ENCODE measurements around the gene DCDC2.

DCDC2 gene

DNA sequence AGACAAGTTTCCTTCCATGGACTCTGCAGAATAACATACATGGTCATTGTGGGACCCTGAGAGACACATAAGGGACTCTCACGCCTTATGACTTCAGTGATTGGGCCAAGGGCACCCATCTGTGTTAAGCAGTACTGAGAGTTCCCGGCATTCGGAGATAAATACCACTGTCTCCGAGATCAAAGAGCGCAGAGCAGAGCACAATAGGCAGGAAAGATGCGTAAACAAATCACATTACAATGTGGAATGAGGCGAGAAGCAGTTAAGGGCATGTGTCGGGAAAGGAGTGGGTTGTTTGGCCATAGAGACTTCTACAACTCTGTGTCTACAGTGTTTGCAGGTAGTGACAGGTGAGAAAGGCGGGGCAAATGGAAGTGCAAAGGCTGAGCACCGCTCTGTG lies 174.3 kb downstream of the DCDC2 start:
- H2BK120ac ChIP-seq (ENCODE audit: low read depth, low read length) = no peak overlapping the region
- H3K9ac ChIP-seq (ENCODE audit: low read depth, low read length, poor library complexity) = no peak overlapping the region
- no peak overlapping the region for H4K8ac ChIP-seq (ENCODE audit: low read depth, low read length)
- no peak overlapping the region for H3K18ac ChIP-seq (ENCODE audit: low read length)
- H3K27me3 ChIP-seq (ENCODE audit: control insufficient read depth in 3 of 3, insufficient read depth in 3 of 3, low read depth in 1 of 3, low read length in 3 of 3) = no peaks in the 10 kb centered on the region
- no peak overlapping the region for H2BK15ac ChIP-seq (ENCODE audit: low read length)
- no peak overlapping the region for H2AK5ac ChIP-seq (ENCODE audit: low read depth, low read length)
- no peak overlapping the region for H3K4ac ChIP-seq (ENCODE audit: low read length)
- H2BK12ac ChIP-seq (ENCODE audit: low read length) = no peak overlapping the region
- H4K91ac ChIP-seq (ENCODE audit: low read depth, low read length, poor library complexity) = no peak overlapping the region
- H3K14ac ChIP-seq (ENCODE audit: low read length) = no peak overlapping the region
- no peak for DNase-seq (ENCODE audit: low spot score)
- H3K4me2 ChIP-seq (ENCODE audit: insufficient read depth, low read length, poor library complexity, severe bottlenecking) = no peak overlapping the region
- H2BK5ac ChIP-seq (ENCODE audit: low read length) = no peak overlapping the region
- H3K4me3 ChIP-seq (ENCODE audit: low read length in 2 of 2) = no peak overlapping the region
- no CpG with 5 or more reads among the region's 10 CpGs for WGBS, 2 donors (ENCODE audit: extremely low coverage in 2 of 2, insufficient read length in 2 of 2, insufficient replicate concordance in 1 of 2)
- H3K23ac ChIP-seq (ENCODE audit: low read depth, low read length, poor library complexity) = no peak overlapping the region
- no peaks in the 10 kb centered on the region for H3K4me1 ChIP-seq (ENCODE audit: control insufficient read depth in 2 of 2, insufficient read depth in 1 of 2, low read depth in 1 of 2, low read length in 2 of 2)
- no peak overlapping the region for H2AFZ ChIP-seq (ENCODE audit: low read length)
- no peaks in the 10 kb centered on the region for H3K79me1 ChIP-seq (ENCODE audit: low read depth, low read length)
- H3K27ac ChIP-seq (replicated peaks; ENCODE audit: low read length) = no peak overlapping the region
- H3K9me3 ChIP-seq (replicated peaks in 1 of 2; ENCODE audit: control insufficient read depth in 2 of 2, insufficient read depth in 1 of 2, low read depth in 1 of 2, low read length in 2 of 2) = peaks cover 0 to 4% of the 10 kb centered on the region in 2 donors
- no peaks in the 10 kb centered on the region for H3K36me3 ChIP-seq (replicated peaks in 1 of 2; ENCODE audit: control insufficient read depth in 2 of 2, insufficient read depth in 2 of 2, low read length in 2 of 2)

DNA sequence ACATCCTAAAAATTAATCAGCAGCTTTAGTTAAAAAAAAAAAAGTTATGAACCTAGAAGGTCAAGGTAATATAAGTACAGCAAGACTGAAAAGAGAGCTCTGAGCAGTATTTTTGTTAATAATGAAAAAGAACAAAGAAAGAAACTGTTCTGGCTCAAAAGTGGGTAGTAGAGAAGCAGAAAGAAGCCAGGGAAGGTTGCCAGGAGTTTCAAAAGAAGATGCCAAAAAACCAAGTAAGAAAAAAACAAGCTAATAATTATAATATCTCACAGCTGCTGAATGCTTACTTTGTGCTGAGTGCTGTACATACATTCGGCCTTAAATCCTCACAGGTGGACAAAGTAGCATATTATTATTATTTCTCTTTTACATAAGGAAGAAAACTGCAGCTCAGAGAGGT lies 200.0 kb downstream of the DCDC2 start:
- H3K4me2 ChIP-seq (ENCODE audit: insufficient read depth, low read length, poor library complexity, severe bottlenecking) = no peak overlapping the region

DNA sequence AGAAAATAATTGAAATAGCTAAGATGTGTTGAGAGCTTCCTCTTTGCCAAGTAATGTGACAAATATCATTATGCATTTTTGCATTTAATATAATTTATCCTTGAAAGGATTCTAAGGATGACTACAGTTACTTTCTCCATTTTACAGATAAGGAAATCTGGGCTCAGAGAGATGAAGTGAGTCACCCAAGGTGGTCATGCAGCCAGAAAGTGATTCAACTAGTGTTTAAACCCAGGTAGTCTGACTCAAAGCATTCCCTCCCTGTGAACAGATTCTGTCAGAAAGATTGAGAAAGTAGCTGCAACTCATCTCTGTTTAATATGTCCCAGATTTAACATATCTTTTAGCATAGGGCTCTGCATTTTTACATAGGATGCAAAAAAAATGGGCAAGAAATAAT lies 203.7 kb downstream of the DCDC2 start:
- no peak overlapping the region for H2BK120ac ChIP-seq (ENCODE audit: low read depth, low read length)
- H3K14ac ChIP-seq (ENCODE audit: low read length) = no peak overlapping the region
- no peak overlapping the region for H3K27ac ChIP-seq (replicated peaks; ENCODE audit: low read length)
- H2AFZ ChIP-seq (ENCODE audit: low read length) = no peak overlapping the region
- no peaks in the 10 kb centered on the region for H3K36me3 ChIP-seq (replicated peaks in 1 of 2; ENCODE audit: control insufficient read depth in 2 of 2, insufficient read depth in 2 of 2, low read length in 2 of 2)
- H3K4me3 ChIP-seq (ENCODE audit: low read length in 2 of 2) = no peak overlapping the region
- no peaks in the 10 kb centered on the region for H3K79me1 ChIP-seq (ENCODE audit: low read depth, low read length)
- no peak overlapping the region for H3K9ac ChIP-seq (ENCODE audit: low read depth, low read length, poor library complexity)
- H2BK5ac ChIP-seq (ENCODE audit: low read length) = no peak overlapping the region
- no peaks in the 10 kb centered on the region for H3K9me3 ChIP-seq (replicated peaks in 1 of 2; ENCODE audit: control insufficient read depth in 2 of 2, insufficient read depth in 1 of 2, low read depth in 1 of 2, low read length in 2 of 2)
- no peak overlapping the region for H3K23ac ChIP-seq (ENCODE audit: low read depth, low read length, poor library complexity)
- H3K4me2 ChIP-seq (ENCODE audit: insufficient read depth, low read length, poor library complexity, severe bottlenecking) = no peak overlapping the region
- no peak overlapping the region for H4K91ac ChIP-seq (ENCODE audit: low read depth, low read length, poor library complexity)
- no peak overlapping the region for H2BK15ac ChIP-seq (ENCODE audit: low read length)
- H3K27me3 ChIP-seq (ENCODE audit: control insufficient read depth in 3 of 3, insufficient read depth in 3 of 3, low read depth in 1 of 3, low read length in 3 of 3) = no peaks in the 10 kb centered on the region
- H2BK12ac ChIP-seq (ENCODE audit: low read length) = no peak overlapping the region
- H3K4ac ChIP-seq (ENCODE audit: low read length) = no peak overlapping the region
- H2AK5ac ChIP-seq (ENCODE audit: low read depth, low read length) = no peak overlapping the region
- H4K8ac ChIP-seq (ENCODE audit: low read depth, low read length) = no peak overlapping the region
- no peak overlapping the region for H3K18ac ChIP-seq (ENCODE audit: low read length)
- no peaks in the 10 kb centered on the region for H3K4me1 ChIP-seq (ENCODE audit: control insufficient read depth in 2 of 2, insufficient read depth in 1 of 2, low read depth in 1 of 2, low read length in 2 of 2)
- no peak for DNase-seq (ENCODE audit: low spot score)

More for the DNA sequence above, 200.0 kb downstream of the DCDC2 start:
- WGBS, 2 donors (ENCODE audit: extremely low coverage in 2 of 2, insufficient read length in 2 of 2, insufficient replicate concordance in 1 of 2) = no CpG with 5 or more reads among the region's 1 CpG
- Histone ChIP-seq H3K18ac (ENCODE audit: low read length) (no peak overlapping the region), H2BK15ac (ENCODE audit: low read length) (no peak overlapping the region), H3K4me3 (ENCODE audit: low read length in 2 of 2) (no peak overlapping the region), H3K4me1 (ENCODE audit: control insufficient read depth in 2 of 2, insufficient read depth in 1 of 2, low read depth in 1 of 2, low read length in 2 of 2) (no peaks in the 10 kb centered on the region), H3K14ac (ENCODE audit: low read length) (no peak overlapping the region), H3K27me3 (ENCODE audit: control insufficient read depth in 3 of 3, insufficient read depth in 3 of 3, low read depth in 1 of 3, low read length in 3 of 3) (no peaks in the 10 kb centered on the region), H2AFZ (ENCODE audit: low read length) (no peak overlapping the region), H3K23ac (ENCODE audit: low read depth, low read length, poor library complexity) (no peak overlapping the region), H2BK120ac (ENCODE audit: low read depth, low read length) (no peak overlapping the region), H2BK12ac (ENCODE audit: low read length) (no peak overlapping the region), H4K91ac (ENCODE audit: low read depth, low read length, poor library complexity) (no peak overlapping the region), H3K27ac (replicated peaks; ENCODE audit: low read length) (no peak overlapping the region), H3K9ac (ENCODE audit: low read depth, low read length, poor library complexity) (no peak overlapping the region), H3K79me1 (ENCODE audit: low read depth, low read length) (no peaks in the 10 kb centered on the region), H3K36me3 (replicated peaks in 1 of 2; ENCODE audit: control insufficient read depth in 2 of 2, insufficient read depth in 2 of 2, low read length in 2 of 2) (no peaks in the 10 kb centered on the region), H3K9me3 (replicated peaks in 1 of 2; ENCODE audit: control insufficient read depth in 2 of 2, insufficient read depth in 1 of 2, low read depth in 1 of 2, low read length in 2 of 2) (no peaks in the 10 kb centered on the region), H4K8ac (ENCODE audit: low read depth, low read length) (no peak overlapping the region), H2BK5ac (ENCODE audit: low read length) (no peak overlapping the region), H3K4ac (ENCODE audit: low read length) (no peak overlapping the region), H2AK5ac (ENCODE audit: low read depth, low read length) (no peak overlapping the region)
- no peak for DNase-seq (ENCODE audit: low spot score)

DNA sequence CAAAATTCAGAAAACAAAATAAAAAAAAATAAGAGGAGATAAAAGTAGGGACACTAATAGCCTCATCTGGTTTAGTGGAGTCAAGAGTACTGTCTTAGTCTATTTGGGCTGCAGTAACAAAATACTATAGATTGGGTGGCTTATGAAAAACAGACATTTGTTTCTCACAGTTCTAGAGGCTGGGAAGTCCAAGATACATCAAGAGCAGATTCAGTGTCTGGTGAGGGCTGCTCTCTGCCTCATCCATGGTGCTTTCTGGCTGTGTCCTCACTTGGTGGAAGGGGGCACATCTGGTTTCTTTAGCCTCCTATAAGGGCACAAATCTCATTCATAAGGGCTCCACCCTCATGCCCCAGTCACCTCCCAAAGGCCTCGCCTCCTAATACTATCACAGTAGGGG lies 205.8 kb downstream of the DCDC2 start:
- no peak overlapping the region for H3K4me2 ChIP-seq (ENCODE audit: insufficient read depth, low read length, poor library complexity, severe bottlenecking)
- no peak overlapping the region for H3K9ac ChIP-seq (ENCODE audit: low read depth, low read length, poor library complexity)
- DNase-seq (ENCODE audit: low spot score) = no peak
- no peaks in the 10 kb centered on the region for H3K27me3 ChIP-seq (ENCODE audit: control insufficient read depth in 3 of 3, insufficient read depth in 3 of 3, low read depth in 1 of 3, low read length in 3 of 3)
- no CpG with 5 or more reads among the region's 1 CpG for WGBS, 2 donors (ENCODE audit: extremely low coverage in 2 of 2, insufficient read length in 2 of 2, insufficient replicate concordance in 1 of 2)
- H3K79me1 ChIP-seq (ENCODE audit: low read depth, low read length) = no peaks in the 10 kb centered on the region
- no peaks in the 10 kb centered on the region for H3K9me3 ChIP-seq (replicated peaks in 1 of 2; ENCODE audit: control insufficient read depth in 2 of 2, insufficient read depth in 1 of 2, low read depth in 1 of 2, low read length in 2 of 2)
- no peak overlapping the region for H2BK5ac ChIP-seq (ENCODE audit: low read length)
- H3K14ac ChIP-seq (ENCODE audit: low read length) = no peak overlapping the region
- no peak overlapping the region for H3K4me3 ChIP-seq (ENCODE audit: low read length in 2 of 2)
- no peak overlapping the region for H3K27ac ChIP-seq (replicated peaks; ENCODE audit: low read length)
- no peak overlapping the region for H3K18ac ChIP-seq (ENCODE audit: low read length)
- H2BK15ac ChIP-seq (ENCODE audit: low read length) = no peak overlapping the region
- H2AFZ ChIP-seq (ENCODE audit: low read length) = no peak overlapping the region
- no peak overlapping the region for H2AK5ac ChIP-seq (ENCODE audit: low read depth, low read length)
- no peak overlapping the region for H4K8ac ChIP-seq (ENCODE audit: low read depth, low read length)
- H2BK120ac ChIP-seq (ENCODE audit: low read depth, low read length) = no peak overlapping the region
- H3K4me1 ChIP-seq (ENCODE audit: control insufficient read depth in 2 of 2, insufficient read depth in 1 of 2, low read depth in 1 of 2, low read length in 2 of 2) = no peaks in the 10 kb centered on the region
- H3K36me3 ChIP-seq (replicated peaks in 1 of 2; ENCODE audit: control insufficient read depth in 2 of 2, insufficient read depth in 2 of 2, low read length in 2 of 2) = no peaks in the 10 kb centered on the region
- H2BK12ac ChIP-seq (ENCODE audit: low read length) = no peak overlapping the region
- H3K4ac ChIP-seq (ENCODE audit: low read length) = no peak overlapping the region
- no peak overlapping the region for H3K23ac ChIP-seq (ENCODE audit: low read depth, low read length, poor library complexity)
- no peak overlapping the region for H4K91ac ChIP-seq (ENCODE audit: low read depth, low read length, poor library complexity)
